Left ventricle myocardium inferior (tissue), 1 donor: ENCODE data around the gene AGO3. TPM values are rescaled to one million over a fixed set of nuclear protein-coding genes. Genes with fewer than 3 reads are reported as not detected.
A peak's percentile ranks its signal among the peaks of the same experiment; 100 is the strongest.

Experiments
- DNase-seq: peaks from one replicate; pipeline ENCODE4 v3.0.0-alpha.2; 2020
- H3K27ac ChIP-seq: fragments of 200-600 bp; replicated peaks from 2 replicates; pipeline ENCODE4 v1.8.0; 2021
- H3K27me3 ChIP-seq: fragments of 200-600 bp; 2 replicates; pipeline ENCODE4 v1.8.0; 2021; ENCODE audit warnings: low read depth
- H3K36me3 ChIP-seq: fragments of 200-600 bp; 2 replicates; pipeline ENCODE4 v1.8.0; 2021
- H3K4me1 ChIP-seq: fragments of 200-600 bp; 2 replicates; pipeline ENCODE4 v1.8.0; 2021
- H3K4me3 ChIP-seq: fragments of 200-600 bp; 2 replicates; pipeline ENCODE4 v1.8.0; 2021; ENCODE audit warnings: mild to moderate bottlenecking, moderate library complexity
- H3K9me3 ChIP-seq: fragments of 200-600 bp; replicated peaks from 2 replicates; pipeline ENCODE4 v1.8.0; 2021
- CTCF ChIP-seq: fragments of 200-600 bp; IDR thresholded peaks from 2 replicates; pipeline ENCODE4 v1.8.0; 2021; ENCODE audit warnings: antibody characterized with exemption, mild to moderate bottlenecking, borderline replicate concordance
- intact Hi-C: fragments of 100-400 bp; cut with micrococcal nuclease; formaldehyde crosslinking; loops from one replicate; pipeline ENCODE4 v1.11.0; 2022
- total RNA-seq: library from RNA; stranded (reverse); fragmentation: NEBNext Ultra II Directional; extraction: Animal tissue kit (Norgen Biotek cat#: 25700); gene quantifications from one replicate; pipeline ENCODE4 v1.2.1, GENCODE V29; 2021
- donor health status: DM: no; HTN: yes; CAD: no; lungs with severe emphysema.

Gene AGO3
- total RNA-seq, 1 donor from 2014 or later = 12.1 TPM

- Histone ChIP-seq H3K36me3 (peaks cover 44% of the 10 kb centered on the region), H3K27ac (peak overlapping the region; percentile 44)
- DNase-seq = no peak
These were observed 163.7 kb downstream of the AGO3 start for GRCh38 chr1:36094621-36095061.

GRCh38 chr1:36095760-36096405 is 165.0 kb downstream of the AGO3 start:
- Histone ChIP-seq H3K9me3 (no peaks in the 10 kb centered on the region), H3K4me1 (peaks cover 48% of the 10 kb centered on the region), H3K27ac (peak overlapping the region; percentile 9), H3K4me3 (no peak overlapping the region), H3K27me3 (no peaks in the 10 kb centered on the region), H3K36me3 (peaks cover 43% of the 10 kb centered on the region)
- DNase-seq = no peak
- intact Hi-C loops = loop anchor here (10.0 kb wide), 1 partner anchor 189 kb away; no protein-coding TSS in a partner anchor
- TF ChIP-seq CTCF = no peak

More at GRCh38 chr1:36094621-36095061, 163.7 kb downstream of the AGO3 start:
- Histone ChIP-seq H3K27me3 (no peaks in the 10 kb centered on the region), H3K9me3 (no peaks in the 10 kb centered on the region), H3K4me1 (peaks cover 56% of the 10 kb centered on the region), H3K4me3 (no peak overlapping the region)
- TF ChIP-seq CTCF = no peak
- intact Hi-C loops = loop anchor here (10.0 kb wide), 1 partner anchor 190 kb away; no protein-coding TSS in a partner anchor

GRCh38 chr1:36096500-36097432 is 165.9 kb downstream of the AGO3 start:
- no peaks in the 10 kb centered on the region for H3K9me3 ChIP-seq
- no peak overlapping the region for H3K4me3 ChIP-seq
- no peaks in the 10 kb centered on the region for H3K27me3 ChIP-seq
- peaks cover 34% of the 10 kb centered on the region for H3K36me3 ChIP-seq
- intact Hi-C loops = loop anchor here (10.0 kb wide), 1 partner anchor 188 kb away; no protein-coding TSS in a partner anchor
- H3K4me1 ChIP-seq = peaks cover 39% of the 10 kb centered on the region
- DNase-seq = no peak
- no peak for TF ChIP-seq CTCF
- peak overlapping the region; percentile 9 for H3K27ac ChIP-seq

- Histone ChIP-seq H3K4me1 (peaks cover 37% of the 10 kb centered on the region), H3K27me3 (no peaks in the 10 kb centered on the region), H3K27ac (no peak overlapping the region), H3K4me3 (no peak overlapping the region), H3K36me3 (peaks cover 22% of the 10 kb centered on the region), H3K9me3 (no peaks in the 10 kb centered on the region)
- TF ChIP-seq CTCF = no peak
- intact Hi-C loops = loop anchor here (10.0 kb wide), 1 partner anchor 187 kb away; no protein-coding TSS in a partner anchor
- DNase-seq = no peak
These were observed 167.0 kb downstream of the AGO3 start for GRCh38 chr1:36097693-36098585.
